HG03575 (cell line): ENCODE data around the gene BSN.

Experiments used
- ATAC-seq: cut with Tn5 transposase; IDR thresholded peaks from one replicate; pipeline ENCODE4 v1.9.1; 2021; ENCODE audit not compliant: unreplicated experiment, insufficient number of reproducible peaks, low FRiP score; ENCODE audit errors: extremely low read depth

Gene BSN

DNA sequence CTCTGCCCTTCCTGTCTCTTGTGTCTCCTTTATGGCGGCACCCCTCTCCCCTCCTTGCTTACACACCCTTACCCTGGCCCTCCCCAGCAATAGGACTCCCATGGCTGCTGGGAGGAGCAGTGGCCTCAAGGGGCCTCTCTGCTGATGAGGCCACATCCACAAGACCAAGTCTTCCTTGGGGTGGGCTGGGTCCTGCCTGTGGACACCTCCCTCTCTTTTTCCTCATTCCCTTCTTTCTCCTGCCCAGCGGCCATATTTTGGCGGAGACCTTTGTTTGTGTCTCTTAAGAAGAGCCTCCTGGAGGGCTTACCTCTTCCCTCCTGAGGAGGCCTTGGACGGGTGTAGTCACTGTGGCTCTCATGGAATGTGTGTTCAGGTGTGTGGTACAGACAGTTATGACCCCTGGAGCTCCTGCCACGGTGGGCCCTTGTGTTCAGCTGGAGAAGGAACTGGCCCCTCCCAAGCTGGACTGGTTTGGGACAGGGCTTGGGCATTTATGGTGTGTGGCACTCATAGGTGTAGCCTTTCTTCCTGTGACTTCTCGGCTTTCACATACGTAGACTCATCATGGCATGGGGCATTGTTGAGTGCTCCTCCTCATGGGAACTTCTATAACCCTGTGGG lies 63.2 kb downstream of the BSN start:
- ATAC-seq = no peak

DNA sequence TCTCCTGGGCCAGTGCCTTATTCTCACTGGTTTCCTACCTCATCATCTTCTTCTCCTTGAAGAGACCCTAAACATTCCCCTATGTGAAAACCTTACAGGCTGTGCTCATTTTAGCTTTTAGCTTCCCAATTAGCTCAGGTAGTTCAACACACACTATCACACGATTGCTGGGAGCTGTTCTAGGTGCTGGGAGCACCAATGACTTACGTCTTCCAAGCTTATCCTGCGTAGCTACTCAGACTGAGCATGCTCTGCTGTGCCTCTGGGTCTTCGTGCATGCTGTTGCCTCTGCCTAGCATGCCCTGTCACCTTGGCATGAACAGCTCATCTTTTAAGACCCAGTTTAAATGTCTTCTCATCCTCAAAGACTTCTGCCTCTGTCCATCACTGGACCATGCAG lies 64.1 kb downstream of the BSN start:
- ATAC-seq = no peak

DNA sequence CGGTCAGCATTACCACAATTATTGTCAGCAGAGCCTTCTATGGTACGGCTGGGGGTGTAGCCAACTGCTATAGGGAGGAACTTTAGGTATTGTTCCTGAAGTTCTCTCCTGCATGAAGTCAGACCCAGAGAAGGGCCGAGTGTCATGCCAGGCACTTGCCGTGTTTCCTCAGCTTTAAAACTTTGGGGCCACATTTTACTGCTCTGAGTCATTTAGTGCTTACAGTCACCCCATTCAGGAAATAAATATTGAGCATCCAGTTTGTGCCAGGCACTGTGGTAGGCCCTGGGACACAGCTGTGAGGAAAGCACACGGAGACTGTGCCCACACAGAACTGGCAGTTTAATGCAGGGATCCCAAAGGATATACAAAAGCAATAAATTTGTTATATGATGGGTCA lies 65.4 kb downstream of the BSN start:
- no peak for ATAC-seq

DNA sequence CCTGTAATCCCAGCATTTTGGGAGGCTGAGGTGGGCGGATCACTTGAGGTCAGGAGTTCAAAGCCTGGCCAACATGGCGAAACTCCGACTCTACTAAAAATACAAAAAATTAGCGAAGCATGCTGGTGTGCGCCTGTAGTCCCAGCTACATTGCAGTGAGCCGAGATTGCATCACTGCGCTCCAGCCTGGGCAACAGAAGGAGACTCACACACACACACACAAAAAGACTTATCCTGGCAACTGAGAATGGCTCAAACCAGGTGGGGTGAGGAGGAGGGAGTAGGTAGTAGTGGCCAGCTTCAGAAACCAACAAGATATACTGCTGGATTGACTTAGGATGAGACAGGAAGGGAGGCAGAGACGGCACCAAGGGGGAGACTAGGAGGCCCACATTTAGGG lies 66.5 kb downstream of the BSN start:
- no peak for ATAC-seq

DNA sequence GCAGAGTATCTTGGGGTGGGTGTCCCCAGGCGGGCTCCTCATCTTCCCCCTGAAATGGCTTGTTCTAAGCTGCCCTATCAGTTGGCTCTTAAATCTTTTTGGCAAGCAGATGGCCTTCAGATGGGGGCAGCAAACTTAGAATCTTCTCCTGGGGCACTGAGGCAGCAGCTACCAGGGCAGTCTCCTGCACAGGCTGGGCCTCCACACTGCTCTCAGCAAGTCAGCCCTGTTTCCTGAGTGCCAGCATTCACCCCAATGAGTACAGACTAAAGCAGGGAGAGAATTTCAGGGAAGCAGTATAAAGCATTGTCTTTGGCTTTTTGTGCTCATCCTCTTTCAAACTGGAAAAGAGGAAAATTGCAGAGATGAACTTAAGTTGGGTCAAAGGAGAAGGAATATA lies 68.8 kb downstream of the BSN start:
- no peak for ATAC-seq

DNA sequence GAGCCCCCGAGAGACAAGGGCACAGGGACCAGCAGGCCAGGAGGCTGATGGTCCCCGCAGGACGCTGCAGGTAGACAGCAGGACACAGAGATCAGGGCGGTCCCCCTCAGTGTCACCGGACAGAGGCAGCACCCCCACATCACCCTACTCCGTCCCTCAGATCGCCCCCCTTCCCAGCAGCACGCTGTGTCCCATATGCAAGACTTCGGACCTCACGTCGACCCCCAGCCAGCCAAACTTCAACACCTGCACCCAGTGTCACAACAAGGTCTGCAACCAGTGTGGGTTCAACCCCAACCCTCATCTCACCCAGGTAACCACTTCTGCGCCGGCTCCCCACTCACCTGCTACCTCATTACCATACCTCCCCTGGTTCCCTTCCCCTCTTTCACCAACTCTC lies 70.8 kb downstream of the BSN start:
- no peak for ATAC-seq

DNA sequence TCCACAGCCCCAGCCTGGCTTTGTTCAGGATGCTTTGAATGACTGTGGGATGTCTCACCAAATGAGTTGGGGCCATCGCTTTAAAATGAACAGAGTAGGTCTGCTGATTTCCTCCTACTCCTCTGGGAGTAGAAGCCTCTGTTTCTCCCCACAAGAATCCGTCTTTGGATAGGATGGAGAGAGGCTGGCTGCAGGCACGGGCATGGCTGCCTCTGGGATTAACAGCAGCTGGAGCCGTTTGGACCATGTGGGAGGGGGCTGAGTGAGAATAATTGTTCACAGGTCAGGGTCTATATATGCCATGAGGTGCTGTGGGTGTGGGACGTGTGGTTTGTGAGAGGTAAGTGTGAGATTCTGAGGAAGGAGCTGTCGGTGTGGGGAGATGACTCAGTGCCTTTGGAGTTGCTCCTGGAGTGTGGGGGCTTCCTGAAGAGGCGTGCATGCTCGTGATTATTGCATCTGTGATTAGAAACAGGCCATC lies 71.9 kb downstream of the BSN start:
- ATAC-seq = no peak

DNA sequence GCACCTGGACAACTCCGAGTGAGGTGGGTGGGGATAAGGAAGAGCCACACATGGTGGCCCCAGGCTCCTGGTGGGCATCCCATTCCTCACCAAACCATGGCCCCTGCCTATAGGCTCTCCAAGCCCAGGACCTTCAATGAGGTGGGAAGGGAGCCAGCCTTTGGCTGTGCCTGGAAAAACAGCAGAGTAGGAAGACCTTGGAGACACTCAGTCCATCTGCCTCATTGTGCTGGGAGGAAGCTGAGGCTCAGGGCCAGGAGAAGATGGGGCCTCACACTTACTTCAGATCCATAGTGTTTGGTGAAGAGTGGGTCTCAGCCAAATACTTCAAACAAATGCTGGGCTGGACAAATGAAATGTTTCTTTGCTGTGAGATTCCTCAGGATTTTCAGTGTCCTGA lies 72.5 kb downstream of the BSN start:
- no peak for ATAC-seq

DNA sequence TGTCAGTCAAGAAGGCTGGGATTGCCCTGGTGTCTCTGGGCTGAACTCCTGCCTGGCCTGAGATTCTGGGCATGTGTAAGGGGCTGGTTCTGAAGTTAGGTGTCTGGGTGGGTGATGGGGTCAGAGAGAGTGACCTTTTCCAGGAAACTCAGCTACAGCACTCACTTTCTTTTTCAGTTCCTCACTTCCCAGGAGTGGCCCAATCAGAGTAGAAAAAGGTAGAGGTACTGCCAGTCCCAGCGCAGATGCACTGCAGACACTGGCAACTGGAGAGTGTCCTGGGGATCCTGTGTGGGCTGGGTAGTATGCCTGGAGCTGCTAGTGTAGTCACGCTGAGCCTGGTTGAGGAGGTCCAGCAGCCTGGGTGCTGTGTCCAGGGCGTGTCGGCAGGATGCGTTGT lies 73.4 kb downstream of the BSN start:
- ATAC-seq = no peak

DNA sequence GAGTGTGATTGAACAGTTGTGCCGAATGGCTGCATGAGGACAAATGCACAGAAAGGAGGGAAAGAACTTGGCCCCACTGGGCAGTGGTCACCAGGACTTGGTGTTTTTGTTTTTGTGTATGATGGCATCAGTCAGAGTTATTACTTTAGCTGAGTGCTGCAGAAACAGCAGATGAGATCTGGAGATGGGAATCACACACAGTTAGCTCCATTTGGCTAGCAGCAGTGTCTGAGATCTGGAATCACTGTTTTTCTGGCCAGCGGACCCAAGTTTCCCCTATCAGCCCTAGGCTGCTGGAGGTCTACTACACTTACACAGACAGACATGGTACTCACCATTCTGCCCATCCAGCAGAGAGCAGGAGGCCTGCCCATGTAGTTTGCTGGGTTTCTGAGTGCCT lies 74.0 kb downstream of the BSN start:
- no peak for ATAC-seq

DNA sequence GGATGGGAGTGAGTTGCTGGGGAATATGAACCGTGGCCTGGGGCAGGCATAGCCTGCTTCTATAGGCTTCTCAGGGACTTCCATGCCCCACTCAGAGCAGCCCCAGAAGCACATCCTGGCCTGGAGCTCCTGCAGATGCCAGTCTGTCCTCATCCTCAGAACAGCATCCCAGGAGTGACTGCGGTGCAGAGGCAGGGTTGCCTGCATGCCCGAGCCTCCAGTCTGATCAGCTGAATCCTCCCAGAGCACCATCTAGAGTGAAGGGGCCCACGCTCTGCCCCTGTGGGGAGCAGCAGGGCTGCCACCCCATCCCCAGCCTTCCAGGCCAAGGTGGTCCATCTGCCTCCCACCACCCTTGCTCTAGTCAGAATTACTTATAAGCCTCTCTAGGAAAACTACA lies 75.2 kb downstream of the BSN start:
- no peak for ATAC-seq

DNA sequence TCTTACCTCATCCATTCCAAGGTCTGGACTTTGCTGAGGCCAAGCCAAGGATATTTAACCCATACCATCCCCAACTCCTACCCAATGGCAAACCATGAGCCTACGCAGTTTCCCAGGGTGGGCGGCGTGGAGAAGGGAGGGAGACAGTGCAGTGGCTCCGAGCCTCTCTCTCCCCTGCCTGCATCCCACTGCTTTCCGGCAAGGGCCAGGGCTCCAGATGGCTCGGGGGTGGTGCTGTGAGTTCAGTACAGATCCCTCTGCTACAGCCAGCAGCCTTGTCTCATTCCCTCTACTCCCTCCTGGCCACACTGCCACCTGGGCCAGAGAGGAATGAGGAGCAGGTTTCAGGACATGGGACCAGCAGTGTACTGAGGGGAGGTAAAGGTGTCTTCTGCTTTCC lies 75.6 kb downstream of the BSN start:
- ATAC-seq = no peak

DNA sequence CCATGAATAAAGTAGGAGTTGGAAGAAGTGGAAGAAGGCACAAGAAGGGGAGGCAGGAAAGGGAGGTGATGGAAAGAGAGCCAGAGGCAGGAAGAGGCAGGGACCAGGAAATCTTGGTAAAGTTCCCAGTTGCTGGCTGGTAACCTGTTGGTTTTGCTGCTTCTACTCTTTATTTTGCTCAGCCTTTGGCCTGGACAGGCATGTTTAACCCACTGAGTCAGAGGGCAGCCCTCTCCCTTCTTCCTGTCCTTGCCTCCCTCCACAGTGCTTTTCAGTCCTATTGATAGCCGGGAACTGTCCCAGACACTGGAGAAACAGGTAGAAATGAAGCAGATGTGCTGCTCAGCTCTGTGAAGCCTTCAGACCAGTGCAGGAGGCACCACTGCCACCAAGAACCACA lies 76.5 kb downstream of the BSN start:
- no peak for ATAC-seq

DNA sequence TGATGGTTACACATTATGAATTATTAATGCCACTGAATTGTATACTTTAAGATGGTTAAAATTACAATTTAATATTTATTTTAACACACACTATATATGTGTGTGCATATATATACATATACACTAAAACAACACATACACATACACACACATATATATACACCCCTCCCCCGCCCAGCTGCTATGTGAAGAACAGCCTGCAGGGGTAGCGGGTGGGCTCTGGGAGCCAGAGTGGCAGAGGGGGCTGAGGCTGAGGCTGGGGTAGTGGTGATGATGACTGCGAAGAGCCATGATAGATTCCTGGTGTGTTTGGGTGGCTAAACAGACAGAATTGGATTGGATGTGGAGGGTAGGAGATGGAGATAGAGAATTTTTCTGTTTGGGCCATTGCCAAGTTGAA lies 80.5 kb downstream of the BSN start:
- no peak for ATAC-seq

DNA sequence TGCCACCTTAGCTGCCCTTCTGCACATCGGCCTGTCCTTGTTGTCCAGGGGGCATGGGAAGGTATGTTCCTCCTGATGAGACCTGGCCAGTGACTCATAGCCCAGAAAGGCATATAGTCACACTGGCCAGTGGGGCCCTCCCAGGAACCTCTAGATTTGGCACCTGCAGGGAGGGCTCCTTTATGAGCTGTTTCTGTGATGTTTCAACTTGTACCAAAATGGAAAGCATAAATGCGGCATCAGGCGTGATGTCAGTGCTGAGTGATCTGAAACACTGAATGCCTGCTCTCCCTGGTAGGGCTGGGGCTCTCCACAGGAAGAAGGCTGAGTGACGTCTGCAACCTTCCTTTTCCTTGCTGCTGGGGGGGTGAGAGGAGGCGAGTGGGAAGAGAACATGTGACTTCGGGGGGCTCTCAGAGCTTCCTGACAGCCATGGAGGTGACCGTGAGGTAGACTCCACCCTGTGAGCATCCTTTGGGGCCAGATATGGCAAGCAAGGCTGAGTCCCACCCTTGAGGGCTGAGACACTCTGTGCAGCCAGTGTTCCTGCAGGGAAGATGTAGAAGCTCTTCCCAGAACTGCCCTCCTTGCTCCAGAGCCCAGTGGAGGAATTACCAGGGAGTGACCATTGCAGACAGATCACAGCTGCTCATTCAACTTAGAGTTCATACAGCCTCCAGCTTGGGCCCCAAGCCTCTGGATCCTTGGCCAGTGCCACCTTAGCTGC lies 82.8 kb downstream of the BSN start:
- no peak for ATAC-seq

DNA sequence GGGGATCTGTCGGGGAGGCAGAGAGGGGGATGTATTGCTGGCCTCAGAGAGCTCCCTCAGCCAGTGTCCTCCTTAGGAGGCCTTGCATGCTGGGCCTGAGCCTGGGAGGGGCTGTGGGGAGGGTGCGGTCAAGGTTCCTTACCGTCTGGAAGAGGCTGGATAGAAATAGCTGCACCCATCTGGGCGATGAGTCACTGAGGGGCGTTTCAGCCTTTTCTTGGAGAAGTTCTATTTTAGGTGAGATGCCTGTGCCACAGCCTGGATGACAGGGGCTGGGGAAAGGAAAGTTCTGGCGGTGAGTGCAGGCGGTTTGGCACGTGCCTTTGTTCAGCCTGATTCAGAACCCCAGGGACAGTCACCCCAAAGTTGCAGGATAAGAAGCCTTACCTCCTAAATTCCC lies 84.2 kb downstream of the BSN start:
- ATAC-seq = no peak

DNA sequence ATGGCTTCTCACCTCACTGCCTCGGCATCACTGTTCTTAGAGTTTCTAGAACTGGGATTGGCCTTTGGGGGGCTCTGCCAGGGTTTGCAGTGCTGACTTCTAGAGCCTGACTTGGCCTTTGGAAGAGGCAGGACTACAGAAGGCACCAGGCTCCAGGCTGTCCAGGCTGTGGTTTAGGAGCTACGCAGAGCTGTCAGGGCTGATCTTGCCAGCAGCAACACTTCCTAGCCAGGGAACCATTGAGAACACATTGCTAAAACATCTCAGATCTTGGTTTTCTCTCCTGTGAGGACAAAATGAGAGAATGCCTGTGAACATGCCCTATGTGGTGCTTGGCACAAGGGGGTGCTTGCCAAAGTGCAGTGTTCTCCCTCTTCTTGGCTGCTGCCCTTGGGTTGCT lies 85.3 kb downstream of the BSN start:
- ATAC-seq = no peak

DNA sequence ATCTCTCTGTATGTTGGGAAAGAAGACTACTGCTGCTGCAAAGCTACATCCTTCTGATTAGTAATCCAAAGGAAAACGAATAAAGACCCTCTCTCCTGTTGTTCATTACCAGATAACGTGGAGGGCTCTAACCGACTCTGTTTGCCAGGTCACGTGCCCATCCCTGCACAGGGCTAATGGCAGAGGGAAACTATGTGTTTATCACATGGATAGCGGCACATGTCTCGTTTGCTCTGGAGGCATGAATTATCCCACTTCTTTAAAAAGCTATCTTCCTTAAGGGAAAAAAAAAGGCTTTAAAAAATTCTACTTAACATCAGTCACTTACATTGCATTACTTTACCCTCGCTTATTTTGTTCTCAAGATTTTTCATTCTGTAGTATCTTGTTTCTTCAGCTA lies 87.0 kb downstream of the BSN start:
- no peak for ATAC-seq

DNA sequence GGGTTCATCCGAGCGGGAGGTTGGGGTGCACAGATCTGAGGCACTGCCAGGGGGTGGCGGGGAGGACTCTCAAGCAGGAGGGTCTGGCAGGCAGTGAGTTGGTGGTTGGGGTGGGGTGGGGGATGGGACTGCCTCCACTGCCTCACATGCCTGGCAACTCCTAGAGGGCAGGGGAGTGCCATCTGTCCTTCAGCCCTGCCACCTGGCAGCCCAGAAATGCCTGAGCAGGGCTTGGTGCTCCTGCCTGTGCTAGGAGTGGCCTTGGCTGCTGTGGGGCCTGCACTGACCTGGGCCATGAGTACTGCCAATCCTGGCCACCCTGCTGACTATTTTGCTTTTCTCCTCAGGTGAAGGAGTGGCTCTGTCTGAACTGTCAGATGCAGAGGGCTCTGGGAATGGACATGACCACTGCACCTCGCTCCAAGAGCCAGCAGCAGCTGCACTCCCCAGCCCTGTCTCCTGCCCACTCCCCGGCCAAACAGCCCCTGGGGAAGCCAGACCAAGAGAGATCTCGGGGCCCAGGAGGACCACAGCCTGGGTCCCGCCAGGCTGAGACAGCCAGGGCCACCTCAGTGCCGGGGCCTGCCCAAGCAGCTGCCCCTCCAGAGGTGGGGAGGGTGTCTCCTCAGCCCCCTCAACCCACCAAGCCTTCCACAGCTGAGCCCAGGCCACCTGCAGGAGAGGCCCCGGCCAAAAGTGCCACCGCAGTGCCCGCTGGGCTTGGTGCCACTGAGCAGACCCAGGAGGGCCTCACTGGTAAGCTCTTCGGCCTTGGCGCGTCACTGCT lies 87.8 kb downstream of the BSN start:
- no peak for ATAC-seq

DNA sequence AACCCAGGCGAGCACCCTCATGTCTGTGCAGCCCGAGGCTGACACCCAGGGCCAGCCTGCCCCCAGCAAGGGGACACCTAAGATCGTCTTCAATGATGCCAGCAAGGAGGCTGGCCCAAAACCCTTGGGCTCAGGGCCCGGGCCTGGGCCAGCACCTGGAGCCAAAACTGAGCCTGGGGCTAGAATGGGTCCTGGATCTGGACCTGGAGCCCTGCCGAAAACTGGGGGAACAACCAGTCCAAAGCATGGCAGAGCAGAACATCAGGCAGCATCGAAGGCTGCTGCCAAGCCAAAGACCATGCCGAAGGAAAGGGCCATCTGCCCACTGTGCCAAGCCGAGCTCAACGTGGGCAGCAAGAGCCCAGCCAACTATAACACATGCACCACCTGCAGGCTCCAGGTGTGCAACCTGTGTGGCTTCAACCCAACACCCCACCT lies 88.5 kb downstream of the BSN start:
- no peak for ATAC-seq
